Activated CD4-positive, alpha-beta T cell treated with anti-CD3 and anti-CD28 coated beads, Interleukin-10, Interleukin-2, amounts not matched to agents 100 ng/mL and 50 ng/mL, durations not matched to agents 16 hours and 8 hours (primary cell): ENCODE data around the gene PSAP.
"Not testable (repeated sequence)": the region's sequence is repeated elsewhere in the genome, so short reads cannot be mapped to it uniquely, and the experiment has no call there.

Experiments
- DNase-seq: peaks from one replicate; pipeline ENCODE4 v3.0.0-alpha.2; 2020

PSAP gene

DNA sequence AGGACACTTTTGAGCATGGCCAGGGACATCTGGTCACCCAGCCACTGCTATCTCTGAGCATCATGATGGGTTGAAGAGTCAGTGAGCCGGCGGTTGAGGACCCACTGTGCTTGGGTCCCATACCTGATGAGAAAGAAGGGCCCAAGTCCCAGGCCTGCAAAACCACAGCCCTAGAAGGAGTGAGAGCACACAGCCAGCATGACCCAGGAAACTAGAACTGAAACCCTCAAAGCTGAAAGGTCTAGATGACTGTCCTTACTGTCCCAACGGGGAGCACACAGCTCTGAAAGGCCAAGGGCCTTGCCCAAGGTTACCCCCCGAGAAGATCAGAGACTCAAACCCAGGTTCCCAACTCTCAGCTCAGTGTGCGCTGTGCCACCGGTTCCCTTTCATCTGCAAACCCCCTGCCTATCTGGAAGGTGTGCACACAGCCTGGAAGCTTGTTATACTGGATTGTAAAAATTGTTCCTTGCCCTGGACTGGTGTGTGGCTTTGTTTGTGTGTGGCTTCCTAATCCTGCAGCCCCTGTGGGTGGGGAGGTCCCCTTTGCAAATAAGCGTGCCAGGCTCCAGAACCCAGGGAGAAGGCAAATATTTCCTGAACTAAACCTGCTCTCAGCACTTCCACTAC is 22.6 kb upstream of the PSAP start:
- no peak for DNase-seq

DNA sequence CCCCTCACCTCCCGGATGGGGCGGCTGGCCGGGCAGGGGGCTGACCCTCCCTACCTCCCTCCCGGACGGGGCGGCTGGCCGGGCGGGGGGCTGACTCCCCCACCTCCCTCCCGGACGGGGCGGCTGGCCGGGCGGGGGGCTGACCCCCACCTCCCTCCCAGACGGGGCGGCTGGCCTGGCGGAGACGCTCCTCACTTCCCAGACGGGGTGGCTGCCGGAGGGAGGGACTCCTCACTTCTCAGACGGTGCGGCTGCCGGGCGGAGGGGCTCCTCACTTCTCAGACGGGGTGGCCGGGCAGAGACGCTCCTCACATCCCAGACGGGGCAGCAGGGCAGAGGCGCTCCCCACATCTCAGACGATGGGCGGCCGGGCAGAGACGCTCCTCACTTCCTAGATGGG is 18.6 kb upstream of the PSAP start:
- not testable (repeated sequence) for DNase-seq

DNA sequence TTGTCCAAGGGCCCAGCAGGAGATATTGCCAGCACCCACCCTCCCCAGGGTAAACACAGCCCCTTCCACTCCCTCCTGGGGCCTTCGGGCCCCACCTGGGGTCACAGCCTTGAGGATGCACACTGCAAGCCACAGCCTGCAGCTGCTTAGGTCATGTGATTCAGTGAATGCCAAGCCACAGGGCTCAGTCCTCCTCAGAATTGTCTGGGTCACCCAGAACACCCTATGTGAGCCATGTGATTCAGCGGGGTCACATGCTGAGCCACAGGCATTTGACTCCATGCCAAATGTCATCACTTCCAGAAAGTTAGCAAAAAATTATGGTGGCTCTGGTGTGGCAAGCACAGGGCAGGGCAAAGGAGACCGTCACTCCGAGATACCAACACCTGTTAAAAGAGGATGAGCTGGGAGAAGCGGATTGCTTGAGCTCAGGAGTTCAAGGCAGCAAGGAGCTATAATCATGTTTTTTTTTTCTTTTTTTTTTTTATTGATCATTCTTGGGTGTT is 17.2 kb upstream of the PSAP start:
- DNase-seq: no peak

DNA sequence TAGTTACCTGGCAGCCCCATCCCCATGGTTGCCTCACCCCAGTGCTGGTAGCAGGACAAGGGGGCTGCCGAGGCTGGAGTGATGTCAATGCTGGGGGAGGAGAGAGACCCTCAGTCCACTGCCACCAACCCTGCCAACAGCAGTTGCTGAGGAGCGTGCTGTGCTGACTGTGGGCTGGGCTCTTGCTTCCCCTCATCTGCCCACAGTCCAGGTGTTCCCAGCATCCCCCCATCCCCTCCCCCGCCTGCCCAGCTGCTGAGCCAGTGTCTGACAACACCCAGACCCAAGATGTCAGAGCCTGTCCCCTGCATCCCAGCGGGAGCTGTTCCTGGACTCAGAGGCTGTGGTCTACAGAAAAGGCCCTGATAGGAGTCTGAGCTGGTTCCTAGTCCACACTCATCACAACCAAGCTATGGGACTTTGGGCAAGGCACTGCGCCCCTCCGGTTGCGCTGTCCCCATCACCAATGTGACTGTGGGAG is 14.6 kb upstream of the PSAP start:
- DNase-seq: no peak

DNA sequence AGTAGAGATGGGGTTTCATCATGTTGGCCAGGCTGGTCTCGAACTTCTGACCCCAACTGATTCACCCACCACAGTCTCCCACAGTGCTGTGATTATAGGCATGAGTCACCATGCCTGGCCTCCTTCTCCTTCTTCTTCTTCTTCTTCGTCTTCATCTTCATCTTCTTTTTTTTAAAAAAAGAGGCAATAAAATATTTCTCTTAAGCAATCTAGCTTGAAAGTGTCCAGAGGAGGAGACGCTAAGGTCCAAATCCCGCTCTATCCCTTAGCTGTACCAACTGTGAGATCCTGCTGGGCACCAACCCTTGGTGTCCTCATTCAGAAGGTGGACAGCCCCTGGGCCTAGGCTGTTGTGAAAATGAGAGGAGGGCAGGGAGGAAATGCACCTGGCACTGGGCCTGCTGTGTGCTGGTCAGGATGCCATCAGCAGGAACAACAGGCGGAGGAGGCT is 13.9 kb upstream of the PSAP start:
- no peak for DNase-seq

DNA sequence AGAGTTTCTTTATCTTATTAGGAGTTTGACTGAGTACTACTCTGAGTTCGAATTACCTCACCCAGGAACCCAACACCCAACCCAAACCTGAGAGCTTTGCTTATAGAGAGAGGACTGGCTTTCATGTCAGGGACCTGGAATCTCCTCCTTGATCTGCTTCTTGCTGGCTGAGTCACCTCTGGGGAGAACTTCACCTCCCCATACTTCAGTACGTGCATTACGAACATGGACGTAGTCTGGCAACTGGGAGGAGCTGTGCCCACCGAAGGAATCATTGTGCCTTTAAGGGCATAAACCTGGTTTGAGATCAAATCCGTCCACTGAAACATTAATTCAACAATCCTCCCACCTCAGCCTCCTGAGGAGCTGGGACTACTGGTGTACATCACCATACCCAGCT is 12.2 kb upstream of the PSAP start:
- DNase-seq: no peak

DNA sequence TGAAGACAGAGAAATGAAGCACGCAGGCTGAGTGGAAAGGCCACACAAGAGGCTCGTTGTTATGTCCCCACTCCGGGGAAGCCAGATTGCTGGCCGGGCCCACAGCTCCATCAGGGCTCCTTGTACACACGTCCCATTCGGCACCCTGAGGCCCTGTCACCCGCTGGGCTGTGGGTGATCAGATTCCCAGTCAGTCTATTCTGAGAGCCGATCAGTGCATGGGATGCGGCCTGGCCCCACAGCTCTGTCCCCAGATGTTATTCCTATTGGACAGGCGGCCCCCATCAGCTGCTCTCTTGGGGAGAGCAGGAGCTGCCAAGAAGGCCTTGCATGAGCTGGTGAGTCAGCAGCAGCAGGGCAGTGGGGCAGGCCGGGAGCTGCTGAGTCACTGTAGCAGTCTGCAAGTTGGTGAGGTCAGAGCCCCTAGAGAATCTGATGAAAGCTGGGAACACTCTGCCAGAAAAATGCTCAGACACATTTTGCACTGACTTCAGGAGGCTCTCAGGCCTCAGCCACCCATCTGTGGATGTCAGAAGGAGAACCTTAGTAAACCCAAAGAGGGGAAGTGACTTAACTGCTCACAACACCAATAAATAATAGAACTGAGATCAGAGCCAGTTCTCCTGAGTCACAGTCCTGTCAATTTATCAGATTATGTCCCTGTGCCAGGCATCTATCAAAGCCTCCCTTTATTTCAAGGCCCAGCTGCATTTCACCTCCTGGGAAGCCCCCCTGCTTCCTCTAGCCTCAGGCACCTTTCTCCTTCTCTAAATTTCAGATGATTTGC is 9.4 kb upstream of the PSAP start:
- DNase-seq: peak; percentile 83

DNA sequence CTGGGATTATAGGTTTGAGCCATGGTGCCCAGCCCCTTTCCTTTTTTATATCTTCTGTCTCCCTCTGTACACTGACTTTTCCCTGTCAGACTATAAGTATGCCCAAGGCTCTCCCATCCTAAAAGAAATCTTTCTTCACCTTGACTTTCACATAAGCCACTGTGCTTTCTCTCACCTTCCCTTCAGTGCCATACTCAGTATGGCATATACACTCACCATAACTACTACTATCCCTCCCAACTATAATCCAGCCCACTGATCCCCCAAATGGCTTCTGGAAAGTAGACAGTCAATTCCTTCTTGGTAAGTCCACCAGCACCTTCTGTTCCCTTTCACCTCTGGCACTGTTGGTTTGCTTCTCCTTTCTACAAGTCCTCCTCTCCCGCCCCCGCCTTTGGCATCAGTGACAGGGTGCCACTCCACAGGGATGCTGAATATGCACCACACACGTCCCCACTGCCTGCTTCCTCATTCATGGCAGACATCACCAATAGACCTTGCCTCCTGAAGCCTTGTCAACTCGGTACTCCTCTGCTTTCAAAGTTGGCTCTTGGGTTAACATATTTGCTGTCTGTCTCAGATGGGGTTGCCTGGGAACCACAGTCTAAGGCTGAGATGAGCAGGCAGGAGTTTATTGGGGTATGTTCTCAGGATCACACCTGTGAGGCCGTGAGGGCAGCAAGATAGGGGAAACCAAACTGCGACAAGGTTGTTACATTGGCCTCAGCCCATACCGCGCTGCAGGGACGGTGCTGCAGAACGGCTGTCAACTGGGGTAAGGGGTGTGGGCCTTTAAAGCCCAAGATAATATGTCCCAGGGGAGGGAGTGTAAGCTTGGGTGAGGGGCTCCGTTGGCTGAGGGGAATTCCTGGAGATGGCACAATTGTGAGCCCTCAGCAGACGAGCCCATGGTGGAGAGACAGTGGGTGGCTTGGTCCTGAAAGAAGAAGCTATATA is 7.2 kb upstream of the PSAP start:
- DNase-seq: no peak

DNA sequence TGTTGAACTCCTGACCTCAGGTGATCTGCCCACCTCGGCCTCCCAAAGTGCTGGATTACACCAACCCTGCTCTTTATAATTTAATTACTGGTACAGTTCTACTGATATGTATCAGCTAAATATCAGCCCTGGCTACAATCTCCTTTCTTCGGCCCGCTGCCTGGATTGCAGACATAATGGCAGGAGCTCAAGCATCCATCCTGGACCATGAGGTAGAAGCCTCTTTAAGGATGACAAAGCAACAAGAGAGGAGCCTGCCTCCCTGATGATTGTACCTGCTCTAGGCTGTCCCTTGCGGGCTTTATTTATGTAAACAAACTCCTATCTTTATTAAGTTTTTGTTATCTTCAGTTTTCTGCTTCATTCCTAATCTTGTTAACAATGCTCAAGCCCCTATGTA is 5.6 kb upstream of the PSAP start:
- DNase-seq: no peak

DNA sequence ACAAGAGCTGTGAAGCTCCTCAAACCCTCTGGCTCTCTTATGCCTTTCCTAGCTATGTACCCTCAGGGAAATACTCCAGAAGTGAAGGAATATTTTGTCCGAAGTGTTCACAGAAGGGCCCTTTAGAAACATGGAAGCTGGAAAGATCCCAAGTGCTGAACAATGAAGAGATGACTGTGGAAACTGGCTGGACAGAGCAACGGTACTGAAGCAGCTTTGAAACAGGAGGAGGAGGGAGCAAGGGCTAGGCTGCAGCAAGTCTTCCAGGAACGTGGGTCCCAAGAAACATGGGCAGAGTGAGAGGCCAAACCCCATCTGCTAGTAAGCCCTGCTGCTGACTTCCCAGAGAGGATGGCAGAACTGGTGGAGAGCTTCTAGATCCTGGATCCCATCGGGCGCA is 3.0 kb upstream of the PSAP start:
- no peak for DNase-seq

DNA sequence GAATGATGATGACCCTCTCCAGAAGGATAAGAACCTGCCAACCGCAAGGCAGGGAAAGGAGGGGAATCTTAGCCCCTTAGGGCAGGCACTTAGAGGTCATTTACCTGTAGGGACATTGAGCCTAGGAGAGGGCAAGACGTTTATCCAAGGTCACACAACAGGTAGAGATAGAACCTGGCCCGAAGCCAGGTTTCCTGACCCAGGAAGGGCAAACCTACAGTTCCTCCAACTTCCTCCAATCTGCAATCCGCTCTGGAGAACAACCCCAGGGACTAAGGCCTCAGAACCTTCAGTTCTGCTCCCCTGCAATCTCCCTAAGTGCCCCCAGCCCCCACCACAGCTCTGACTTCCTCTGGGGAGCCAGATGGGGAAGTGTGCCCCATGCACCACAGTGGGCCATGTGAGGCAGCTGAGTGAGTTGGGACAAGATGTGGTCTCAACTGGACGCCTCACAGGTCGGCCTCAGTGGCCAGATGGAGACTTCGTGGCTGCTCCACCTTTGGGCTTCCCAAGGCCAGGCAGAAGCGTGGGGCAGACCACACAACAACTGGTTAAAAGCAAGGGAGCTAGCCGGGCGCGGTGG is 1.4 kb upstream of the PSAP start:
- no peak for DNase-seq

DNA sequence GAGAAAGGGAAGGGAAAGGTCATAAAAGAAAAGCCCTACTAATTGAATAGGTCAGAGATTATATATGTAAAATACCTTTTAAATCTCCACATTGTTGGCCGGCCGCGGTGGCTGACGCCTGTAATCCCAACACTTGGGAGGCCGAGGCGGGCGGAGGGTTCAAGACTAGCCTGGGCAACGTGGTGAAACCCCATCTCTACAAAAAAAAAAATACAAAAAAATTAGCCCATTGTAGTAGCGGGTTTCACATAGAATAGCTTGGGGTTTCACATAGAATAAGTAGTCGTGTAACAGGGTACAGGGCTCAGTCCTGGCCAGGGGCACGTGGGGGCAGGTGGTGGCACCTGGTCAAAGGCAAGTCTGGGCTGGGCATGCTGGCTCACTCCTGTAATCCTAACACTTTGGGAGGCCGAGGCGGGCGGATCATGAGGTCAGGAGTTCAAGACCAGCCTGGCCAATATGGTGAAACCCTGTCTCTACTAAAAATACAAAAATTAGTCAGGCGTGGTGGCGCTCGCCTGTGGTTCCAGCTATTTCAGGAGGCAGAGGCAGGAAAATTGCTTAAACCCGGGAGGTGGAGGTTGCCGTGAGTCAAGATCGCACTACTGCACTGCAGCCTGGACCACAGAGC is 529 bp upstream of the PSAP start:
- not testable (repeated sequence) for DNase-seq

DNA sequence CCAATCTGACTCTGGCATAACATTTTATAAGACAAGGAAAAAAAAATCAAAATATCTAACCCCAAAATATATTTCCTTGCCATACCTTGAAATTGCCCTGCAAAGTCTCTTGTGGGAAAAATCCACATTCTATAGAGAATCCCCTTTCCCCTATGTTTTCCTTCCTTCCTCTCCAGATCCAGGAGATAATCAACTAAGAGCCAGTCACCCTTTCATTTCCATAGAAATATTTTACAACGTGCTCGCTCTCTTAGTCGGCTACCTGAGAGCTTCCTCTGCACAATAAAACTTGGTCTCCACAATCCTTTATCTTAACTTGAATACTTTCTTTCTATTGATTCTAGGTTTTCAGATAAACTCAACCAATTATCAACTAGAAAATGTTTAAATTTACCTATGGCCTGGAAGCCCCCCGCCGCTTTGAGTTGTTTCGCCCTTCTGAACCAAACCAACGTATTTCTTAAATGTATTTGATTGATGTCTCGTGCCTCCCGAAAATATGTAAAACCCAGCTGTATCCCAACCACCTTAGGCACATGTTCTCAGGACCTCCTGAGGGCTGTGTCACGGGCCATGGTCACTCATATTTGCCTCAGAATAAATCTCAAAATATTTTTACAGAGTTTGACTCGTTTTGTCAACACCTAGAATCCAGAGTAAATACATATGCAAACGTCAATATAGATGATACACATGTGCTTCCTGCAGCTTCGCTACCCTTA is 869 bp downstream of the PSAP start:
- no peak for DNase-seq

DNA sequence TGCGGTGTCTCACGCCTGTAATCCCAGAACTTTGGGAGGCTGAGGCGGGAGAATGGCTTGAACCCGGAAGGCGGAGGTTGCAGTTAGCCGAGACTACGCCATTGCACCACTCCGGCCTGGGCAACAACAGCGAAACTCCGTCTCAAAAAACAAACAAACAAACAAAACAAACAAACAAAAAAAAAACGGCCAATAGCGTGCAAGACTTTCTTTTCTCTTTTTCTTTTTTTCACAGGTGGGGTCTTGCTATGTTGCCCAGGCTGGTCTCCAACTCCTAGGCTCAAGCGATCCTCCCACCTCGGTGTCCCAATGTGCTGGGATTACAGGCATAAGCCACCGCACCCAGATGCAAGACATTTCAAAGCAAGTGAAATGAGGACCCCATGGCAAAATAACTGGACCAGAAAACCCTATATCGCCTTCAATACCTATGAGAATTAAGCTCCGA is 1.6 kb downstream of the PSAP start:
- no peak for DNase-seq

DNA sequence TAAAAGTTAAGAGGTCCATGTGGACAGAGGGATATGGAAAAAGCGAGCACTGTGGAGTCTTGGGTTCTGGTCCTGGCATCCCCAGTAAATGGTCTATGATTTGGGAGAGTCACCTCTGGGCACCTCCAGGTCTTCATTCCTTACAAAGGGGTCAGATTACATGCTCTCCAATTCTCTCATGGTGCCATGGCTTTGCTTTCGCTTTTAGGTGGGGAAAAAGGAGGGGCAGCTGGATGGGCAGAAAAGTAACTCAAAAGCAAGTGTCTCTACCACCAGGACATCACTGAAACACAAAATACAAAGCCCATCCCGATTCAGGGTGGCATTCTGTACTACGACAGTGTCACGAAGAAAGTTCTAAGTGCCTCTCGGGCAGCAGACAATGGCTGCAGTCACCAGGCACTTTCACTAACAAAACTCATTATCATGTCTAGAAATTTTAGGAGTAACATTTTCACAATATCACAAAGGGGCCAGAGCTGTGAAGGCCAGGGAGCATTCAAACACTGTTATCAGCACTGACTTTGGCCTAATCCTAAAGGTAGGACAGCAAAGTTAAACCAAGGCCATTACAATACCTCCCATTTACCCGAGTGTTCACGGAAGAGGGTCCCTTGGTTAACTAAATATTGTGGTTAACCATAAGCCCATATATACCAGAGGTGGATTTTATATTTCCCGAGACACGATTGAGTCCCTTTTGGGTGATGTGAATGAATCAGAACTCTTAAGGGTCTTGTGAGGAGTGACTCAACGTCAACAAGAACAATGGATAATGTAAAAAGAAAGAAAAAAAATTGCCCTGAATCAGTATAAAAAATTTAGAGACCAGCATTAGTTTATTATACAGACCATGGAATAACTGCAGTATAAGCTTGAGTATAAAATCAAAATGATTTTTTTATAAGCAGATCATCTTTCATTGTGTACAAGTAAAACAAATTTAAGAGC is 2.5 kb downstream of the PSAP start:
- no peak for DNase-seq

DNA sequence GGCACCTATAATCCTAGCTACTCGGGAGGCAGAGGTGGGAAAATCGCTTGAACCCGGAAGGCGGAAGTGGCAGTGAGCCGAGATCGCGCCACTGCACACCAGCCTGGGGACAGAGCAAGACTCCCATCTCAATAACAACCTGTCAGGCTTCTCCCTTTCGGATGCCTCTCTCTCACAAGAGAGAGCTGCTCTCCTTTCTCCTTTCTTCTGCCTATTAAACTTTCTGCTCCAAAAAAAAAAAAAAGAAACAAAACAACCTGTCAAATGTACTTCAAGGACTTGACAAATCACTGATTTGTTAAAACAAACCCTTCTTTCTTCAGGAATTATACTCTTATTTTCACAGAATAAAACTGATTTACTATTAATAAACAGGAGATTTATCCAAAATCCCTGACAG is 3.6 kb downstream of the PSAP start:
- no peak for DNase-seq

DNA sequence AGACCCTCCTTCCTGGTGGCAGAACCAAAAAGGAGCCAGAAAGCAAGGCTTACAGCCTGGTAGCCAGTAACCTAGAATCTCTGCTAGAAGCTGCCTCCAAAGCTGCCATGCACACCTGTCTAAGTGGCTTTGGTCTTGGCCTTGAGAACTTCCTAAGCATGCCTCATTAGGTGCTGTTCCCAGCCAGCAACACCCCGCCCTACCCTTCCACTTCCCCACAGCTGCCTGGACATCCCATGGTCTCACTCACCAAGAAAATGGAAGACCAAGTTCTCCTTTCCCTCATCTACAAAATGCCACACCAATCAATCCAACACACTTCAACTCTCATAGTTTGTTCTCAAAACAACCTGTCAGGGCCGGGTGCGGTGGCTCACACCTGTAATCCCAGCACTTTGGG is 4.2 kb downstream of the PSAP start:
- DNase-seq: no peak

DNA sequence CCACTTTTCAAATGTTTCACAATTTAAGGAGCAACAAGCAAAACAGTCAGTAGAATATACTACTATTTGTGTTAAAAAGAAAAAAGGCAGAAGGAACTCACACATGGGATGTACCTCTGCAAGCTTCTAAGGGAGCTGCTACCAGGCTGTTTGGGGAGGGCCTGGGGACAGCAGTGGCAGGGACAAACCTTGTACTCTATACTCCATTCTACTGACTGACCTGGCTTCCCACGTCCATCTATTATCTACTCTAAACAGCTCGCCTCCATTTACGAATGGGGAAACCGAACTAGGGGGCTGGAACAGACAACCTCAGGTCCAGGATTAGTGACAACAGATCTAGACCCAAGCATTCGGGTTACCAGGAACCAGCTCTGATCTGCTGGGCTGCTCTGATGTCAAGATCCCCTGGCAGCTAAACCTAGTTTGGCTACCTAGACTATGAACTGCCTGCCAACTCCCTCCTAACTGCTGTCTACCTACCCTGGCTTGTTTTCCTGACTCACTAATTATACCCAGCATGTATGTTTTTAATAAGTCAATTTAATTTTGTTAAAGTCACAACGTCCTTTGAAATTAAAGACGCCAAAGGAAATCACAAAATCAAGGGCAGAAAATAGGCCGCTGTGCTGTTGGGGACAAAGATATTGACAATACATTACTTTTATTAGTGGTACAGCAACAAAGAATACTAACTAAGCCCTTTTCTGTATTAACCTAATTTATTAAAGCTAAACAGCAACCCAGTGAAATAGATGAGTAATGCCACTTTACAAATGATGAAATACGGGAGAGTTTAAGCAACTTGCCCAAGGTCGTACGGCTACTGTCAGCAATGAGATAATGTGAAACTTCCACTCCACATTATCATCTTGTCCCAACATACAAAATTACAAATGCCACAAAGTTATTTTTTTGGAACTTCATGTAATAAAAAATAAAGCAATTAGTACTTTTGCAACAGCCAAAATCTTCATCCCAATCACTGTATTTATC is 5.3 kb downstream of the PSAP start:
- DNase-seq: no peak

DNA sequence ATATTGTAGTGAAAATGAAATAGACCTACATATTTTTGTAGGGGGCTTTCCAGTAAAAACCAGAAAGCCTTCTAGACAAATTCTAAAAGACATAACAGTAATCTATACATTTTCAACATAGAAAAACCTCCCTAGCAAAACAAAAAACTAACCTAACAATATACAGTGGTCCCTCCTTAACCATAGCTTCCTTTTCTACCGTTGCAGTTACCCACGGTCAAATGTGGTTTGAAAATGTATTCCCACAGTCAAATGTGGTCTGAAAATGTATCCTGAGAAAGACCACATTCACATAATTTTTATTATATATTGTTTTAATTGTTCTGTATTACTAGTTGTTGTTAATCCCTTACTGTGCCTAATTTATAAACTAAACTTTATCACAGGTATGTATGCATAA is 6.4 kb downstream of the PSAP start:
- DNase-seq: no peak
